Spleen (tissue), 7 donors: ENCODE measurements around the gene SMARCD2.
"Not testable (repeated sequence)": the region's sequence is repeated elsewhere in the genome, so short reads cannot be mapped to it uniquely, and the experiment has no call there.

Experiments used
- CTCF ChIP-seq, 11 experiments: fragments of 200-600 bp in 7 of 11; fragments of 450-650 bp in 4 of 11; sonication (generic) in 4 of 11; IDR thresholded peaks in 8 of 11; conservative IDR thresholded peaks in 3 of 11; 1 replicate in 7 of 11; 2 replicates in 4 of 11; pipeline versions ENCODE4 v1.4.0 to v1.8.0; 2016 to 2021; ENCODE audit warnings: antibody characterized with exemption in 11 of 11, inconsistent platforms in 4 of 11, mild to moderate bottlenecking in 1 of 11
- POLR2A ChIP-seq, 3 donors: fragments of 450-650 bp; IDR thresholded peaks; one replicate each; pipeline ENCODE4 v1.5.1; 2017; ENCODE audit warnings: antibody characterized with exemption in 3 of 3, mild to moderate bottlenecking in 1 of 3
- donor health status: DM: no; HTN: no; CAD: no; lungs with moderate emphysema.
- donor health status: DM: no; HTN: no; CAD: no.
- donor health status: DM: no; HTN: no; CAD: no.

- TF ChIP-seq CTCF (IDR thresholded peaks at IDR 0.05 in 8 of 11, conservative IDR thresholded peaks at IDR 0.05 in 3 of 11); POLR2A (IDR thresholded peaks at IDR 0.05): not testable (repeated sequence)
Observed at GRCh38 chr17:63873577-63873976, 31.1 kb upstream of the SMARCD2 start, which contains the start of gene CSH2.
